PC-9 (cell line): ENCODE data around the gene TMEM219.

ENCODE experiments used
- CTCF ChIP-seq: fragments of 200-600 bp; sonication (generic); conservative IDR thresholded peaks from 2 replicates; pipeline ENCODE4 v1.6.1; 2017; ENCODE audit warnings: mixed run types, antibody characterized with exemption, mild to moderate bottlenecking, moderate library complexity
- EZH2 ChIP-seq: fragments of 200-600 bp; sonication (generic); IDR thresholded peaks from 2 replicates; pipeline ENCODE4 v1.8.0; 2017; ENCODE audit warnings: antibody characterized with exemption, low read depth

GRCh38 chr16:30009085-30009862 lies 47.4 kb downstream of the TMEM219 start:
- TF ChIP-seq CTCF (no peak), EZH2 (no peak)
